Measurements from ENCODE around the gene SLTM. TPM values are rescaled to one million over a fixed set of nuclear protein-coding genes. Genes with fewer than 3 reads are reported as not detected.
A peak's percentile ranks its signal among the peaks of the same experiment; 100 is the strongest.

SLTM gene
- total RNA-seq, 1 experiment from 2014 or later: 108 TPM

DNA sequence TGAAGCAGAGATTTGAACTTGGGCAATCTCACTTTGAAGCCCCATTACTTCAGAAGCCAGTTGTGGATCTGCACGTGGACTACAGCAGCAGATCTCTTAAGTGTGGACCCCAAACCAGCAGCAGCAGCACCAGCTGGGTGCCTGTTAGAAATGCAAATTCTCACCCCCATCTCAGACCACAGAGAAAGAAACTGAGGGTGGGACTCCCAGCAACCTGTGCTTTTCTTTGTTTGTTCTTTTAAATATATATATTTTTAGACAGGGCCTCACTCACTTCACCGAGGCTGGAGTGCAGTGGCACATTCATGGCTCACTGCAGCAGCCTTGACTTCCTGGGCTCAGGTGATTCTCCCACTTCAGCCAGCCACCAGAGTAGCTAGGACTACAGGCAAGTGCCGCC is 53.2 kb downstream of the SLTM start:
- no peak for DNase-seq (ENCODE audit: unreplicated experiment)
- Mint-ChIP-seq H3K27ac (ENCODE audit: low read depth, unreplicated experiment) (no peak overlapping the region), H3K36me3 (ENCODE audit: insufficient read depth, unreplicated experiment) (peaks cover 95% of the 10 kb centered on the region), H3K4me3 (ENCODE audit: unreplicated experiment) (no peak overlapping the region), H3K9me3 (ENCODE audit: unreplicated experiment) (no peaks in the 10 kb centered on the region), H3K4me1 (ENCODE audit: insufficient read depth, unreplicated experiment) (peaks cover 16% of the 10 kb centered on the region), H3K27me3 (ENCODE audit: insufficient read depth, unreplicated experiment) (no peaks in the 10 kb centered on the region)
- intact Hi-C loops (cut with micrococcal nuclease): no loop called here
- CTCF ChIA-PET: interaction anchor here (0.7 kb wide), 1 partner anchor 83 kb away, joined by 3 read pairs; no protein-coding TSS in a partner anchor
- TF ChIP-seq, protein P1, sequence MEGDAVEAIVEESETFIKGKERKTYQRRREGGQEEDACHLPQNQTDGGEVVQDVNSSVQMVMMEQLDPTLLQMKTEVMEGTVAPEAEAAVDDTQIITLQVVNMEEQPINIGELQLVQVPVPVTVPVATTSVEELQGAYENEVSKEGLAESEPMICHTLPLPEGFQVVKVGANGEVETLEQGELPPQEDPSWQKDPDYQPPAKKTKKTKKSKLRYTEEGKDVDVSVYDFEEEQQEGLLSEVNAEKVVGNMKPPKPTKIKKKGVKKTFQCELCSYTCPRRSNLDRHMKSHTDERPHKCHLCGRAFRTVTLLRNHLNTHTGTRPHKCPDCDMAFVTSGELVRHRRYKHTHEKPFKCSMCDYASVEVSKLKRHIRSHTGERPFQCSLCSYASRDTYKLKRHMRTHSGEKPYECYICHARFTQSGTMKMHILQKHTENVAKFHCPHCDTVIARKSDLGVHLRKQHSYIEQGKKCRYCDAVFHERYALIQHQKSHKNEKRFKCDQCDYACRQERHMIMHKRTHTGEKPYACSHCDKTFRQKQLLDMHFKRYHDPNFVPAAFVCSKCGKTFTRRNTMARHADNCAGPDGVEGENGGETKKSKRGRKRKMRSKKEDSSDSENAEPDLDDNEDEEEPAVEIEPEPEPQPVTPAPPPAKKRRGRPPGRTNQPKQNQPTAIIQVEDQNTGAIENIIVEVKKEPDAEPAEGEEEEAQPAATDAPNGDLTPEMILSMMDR (IDR thresholded peaks at IDR 0.05; ENCODE audit: unreplicated experiment): no peak
- POLR2A ChIA-PET: interaction anchor here (0.7 to 1.6 kb wide), 2 partner anchors 10 to 48 kb away, joined by 4 to 9 read pairs; no protein-coding TSS in a partner anchor
- BruUV-seq (replicated peaks): no TSS peak

DNA sequence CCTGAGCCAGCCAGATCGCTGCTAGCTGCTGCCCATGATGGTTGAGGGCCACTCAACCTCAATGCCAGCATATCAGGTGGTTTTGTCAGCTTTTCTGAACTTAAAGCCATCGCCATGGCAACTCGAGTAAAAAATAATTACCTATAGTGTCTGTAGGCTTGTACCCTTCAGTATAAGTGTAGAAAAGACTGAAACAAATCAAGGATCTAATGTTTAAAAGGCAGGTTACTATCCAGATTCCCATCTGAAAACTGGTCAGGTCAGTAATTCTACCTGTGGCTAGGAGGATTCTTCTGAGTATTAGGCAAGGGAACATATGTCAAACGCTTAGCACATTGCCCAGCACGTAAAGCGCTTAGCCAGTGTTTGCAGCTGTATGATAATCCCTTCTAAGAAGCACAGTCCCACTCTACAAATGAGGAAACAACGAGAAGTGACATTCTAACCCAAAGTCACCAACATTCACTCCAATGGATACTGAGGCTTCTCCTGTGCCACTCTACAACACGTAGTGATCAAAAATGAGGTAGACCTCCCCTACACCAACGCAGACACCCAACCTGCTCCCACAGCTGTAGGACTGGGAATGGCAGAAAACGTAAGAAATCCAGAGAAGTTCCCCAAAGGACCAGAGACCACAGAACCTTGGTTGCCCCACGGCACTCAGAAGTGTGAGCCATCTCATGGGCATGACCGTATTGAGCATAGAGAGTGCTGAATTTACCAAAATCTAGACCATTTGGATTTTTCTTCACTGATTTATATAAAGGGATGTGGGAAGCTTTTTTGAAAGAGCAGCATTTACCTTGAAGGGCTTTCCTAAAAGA is 55.3 kb downstream of the SLTM start:
- intact Hi-C loops (cut with micrococcal nuclease): loop anchor here (10.0 kb wide), 1 partner anchor 653 kb away; no protein-coding TSS in a partner anchor
- POLR2A ChIA-PET: interaction anchor here (1.3 kb wide), 1 partner anchor 107 kb away, joined by 3 read pairs; the partner anchor contains the start of gene MINDY2
- no peak overlapping the region for H3K27ac Mint-ChIP-seq (ENCODE audit: low read depth, unreplicated experiment)

DNA sequence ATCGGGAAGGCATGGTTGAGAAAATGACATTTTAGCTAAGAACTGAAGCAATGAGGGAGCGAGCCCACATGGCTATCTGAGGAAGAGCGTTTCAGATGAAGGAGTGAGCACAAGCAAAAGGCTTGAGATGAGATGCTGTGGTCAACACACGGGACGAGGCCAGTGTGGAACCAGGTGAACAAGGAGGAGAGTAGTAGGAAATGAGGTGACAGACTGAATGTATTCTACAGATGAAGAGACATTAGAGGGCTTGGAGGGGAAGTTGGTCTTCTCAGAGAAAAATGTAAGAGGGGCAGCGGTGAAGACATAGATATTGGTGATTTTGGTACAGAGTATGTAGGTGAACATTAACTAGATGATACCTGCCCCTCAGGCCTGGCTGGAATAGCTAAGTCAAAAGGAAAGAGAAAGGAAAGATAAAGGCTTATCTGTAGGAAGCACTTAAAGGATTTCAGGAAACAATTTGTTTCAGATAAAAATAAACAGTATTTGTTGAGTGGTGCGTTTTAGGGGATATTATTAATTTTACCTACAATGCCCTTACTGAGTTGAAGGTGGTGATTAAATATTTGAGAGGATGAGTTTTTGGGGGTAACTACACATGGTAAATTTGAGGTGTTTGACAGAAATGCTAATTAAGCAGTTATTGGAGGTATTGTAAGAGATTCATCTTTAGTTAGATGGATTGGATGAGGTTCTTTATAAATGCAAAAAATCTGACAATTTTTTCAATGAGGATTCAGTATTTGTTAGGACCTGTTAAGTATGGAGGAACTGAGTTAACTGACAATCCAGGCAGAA is 57.0 kb downstream of the SLTM start:
- TF ChIP-seq, protein P1 (IDR thresholded peaks at IDR 0.05; ENCODE audit: unreplicated experiment): no peak
- Mint-ChIP-seq H3K27me3 (ENCODE audit: insufficient read depth, unreplicated experiment) (no peaks in the 10 kb centered on the region), H3K36me3 (ENCODE audit: insufficient read depth, unreplicated experiment) (peaks cover 57% of the 10 kb centered on the region), H3K4me1 (ENCODE audit: insufficient read depth, unreplicated experiment) (peaks cover 16% of the 10 kb centered on the region), H3K9me3 (ENCODE audit: unreplicated experiment) (no peaks in the 10 kb centered on the region), H3K27ac (ENCODE audit: low read depth, unreplicated experiment) (peak overlapping the region; percentile 57), H3K4me3 (ENCODE audit: unreplicated experiment) (no peak overlapping the region)
- no TSS peak for BruUV-seq (replicated peaks)
- CTCF ChIA-PET: no interaction called here
- POLR2A ChIA-PET: interaction anchor here (0.7 to 1.9 kb wide), 9 partner anchors 10 to 545 kb away, joined by 3 to 9 read pairs (median 4); partner anchors contain the start of gene MINDY2
- no peak for DNase-seq (ENCODE audit: unreplicated experiment)
- intact Hi-C loops (cut with micrococcal nuclease): loop anchor here (10.0 kb wide), 1 partner anchor 652 kb away; no protein-coding TSS in a partner anchor

More for the DNA sequence above, 55.3 kb downstream of the SLTM start:
- H3K9me3 Mint-ChIP-seq (ENCODE audit: unreplicated experiment): no peaks in the 10 kb centered on the region
- TF ChIP-seq, protein P1 (IDR thresholded peaks at IDR 0.05; ENCODE audit: unreplicated experiment): no peak
- peaks cover 16% of the 10 kb centered on the region for H3K4me1 Mint-ChIP-seq (ENCODE audit: insufficient read depth, unreplicated experiment)
- no peak for DNase-seq (ENCODE audit: unreplicated experiment)
- CTCF ChIA-PET: interaction anchor here (0.6 to 0.8 kb wide), 3 partner anchors 31 to 655 kb away, joined by 3 to 4 read pairs (median 3); no protein-coding TSS in a partner anchor
- peaks cover 74% of the 10 kb centered on the region for H3K36me3 Mint-ChIP-seq (ENCODE audit: insufficient read depth, unreplicated experiment)
- no TSS peak for BruUV-seq (replicated peaks)
- no peak overlapping the region for H3K4me3 Mint-ChIP-seq (ENCODE audit: unreplicated experiment)
- no peaks in the 10 kb centered on the region for H3K27me3 Mint-ChIP-seq (ENCODE audit: insufficient read depth, unreplicated experiment)

All from MCF 10A (cell line).